GM12878 (cell line): ENCODE data around the gene GPC6. TPM values are rescaled to one million over a fixed set of nuclear protein-coding genes. Genes with fewer than 3 reads are reported as not detected.

Experiments used
- ATAC-seq: fragments of 200-7000 bp; cut with Tn5 transposase; 3 replicates; pipeline ENCODE4 v1.9.1; 2020; ENCODE audit warnings: mild to moderate bottlenecking, moderate library complexity
- BruUV-seq: library from RNA; stranded (reverse); fragments of 400-500 nt; replicated peaks from 2 replicates; lab custom pipeline; 2021; lab: Mats Ljungman, UMichigan
- CTCF ChIA-PET: fragments of 300-600 bp; sonication (Branson Sonifier 250); formaldehyde crosslinking; extraction: SDS; loops from one replicate; lab custom pipeline; 2021; ENCODE audit warnings: inconsistent platforms; lab: Yijun Ruan, JAX
- POLR2A ChIA-PET: fragments of 350-600 bp; formaldehyde crosslinking; extraction: SDS; loops from one replicate; lab custom pipeline; 2021; ENCODE audit warnings: inconsistent platforms; lab: Charles Lee
- RAD21 ChIA-PET: fragments of 300-600 bp; sonication (Branson Sonifier 250); formaldehyde crosslinking; loops from one replicate; lab custom pipeline; 2023; ENCODE audit warnings: antibody characterized with exemption; ENCODE audit not compliant: unreplicated experiment; lab: Charles Lee
- SMC1A ChIA-PET: fragments of 300-600 bp; sonication (Branson Sonifier 250); formaldehyde crosslinking; loops from one replicate; lab custom pipeline; 2023; ENCODE audit not compliant: unreplicated experiment, uncharacterized antibody; lab: Charles Lee
- DNase-seq: peaks from one replicate; pipeline ENCODE4 v3.0.0-alpha.2; 2011; ENCODE audit warnings: low read depth, low spot score
- FAIRE-seq: peaks from 3 replicates; lab custom pipeline; 2011; peaks lifted over from hg19 to GRCh38; lab: Jason Lieb, UNC
- H2AFZ ChIP-seq: 2 replicates; pipeline ENCODE4 v1.6.0; 2011; ENCODE audit warnings: low read depth, low read length, control low read depth; ENCODE audit not compliant: control insufficient read depth
- H3K27ac ChIP-seq: 2 replicates; pipeline ENCODE4 v1.5.1; 2011; ENCODE audit warnings: control low read depth; ENCODE audit not compliant: control insufficient read depth, insufficient read depth
- H3K27me3 ChIP-seq, 2 experiments: replicated peaks in 1 of 2; 2 replicates each; pipeline versions ENCODE4 v1.6.0 to v1.6.1; 2011; ENCODE audit warnings: low read length in 1 of 2; ENCODE audit not compliant: control insufficient read depth in 2 of 2, insufficient read depth in 2 of 2
- H3K36me3 ChIP-seq, 2 experiments: 2 replicates each; pipeline ENCODE4 v1.5.1; 2011; ENCODE audit warnings: low read length in 1 of 2; ENCODE audit not compliant: control insufficient read depth in 2 of 2, insufficient read depth in 2 of 2
- H3K4me1 ChIP-seq: 2 replicates; pipeline ENCODE4 v1.6.1; 2011; ENCODE audit warnings: mild to moderate bottlenecking, low read length, moderate library complexity, mixed read lengths; ENCODE audit not compliant: control insufficient read depth, insufficient read depth
- H3K4me2 ChIP-seq: 2 replicates; pipeline ENCODE4 v1.6.0; 2011; ENCODE audit warnings: control low read depth; ENCODE audit not compliant: control insufficient read depth, insufficient read depth
- H3K4me3 ChIP-seq: fragments of 200-600 bp; sonication (generic); 2 replicates; pipeline ENCODE4 v1.5.1; 2016
- H3K79me2 ChIP-seq: 2 replicates; pipeline ENCODE4 v1.6.0; 2011; ENCODE audit warnings: low read length; ENCODE audit not compliant: control insufficient read depth, insufficient read depth
- H3K9ac ChIP-seq: 2 replicates; pipeline ENCODE4 v1.8.0; 2011; ENCODE audit warnings: low read length, control low read depth, mixed read lengths; ENCODE audit not compliant: control insufficient read depth, insufficient read depth
- H3K9me3 ChIP-seq: replicated peaks from 3 replicates; pipeline ENCODE4 v1.5.1; 2011; ENCODE audit warnings: mild to moderate bottlenecking, low read length; ENCODE audit not compliant: control insufficient read depth, insufficient read depth
- H4K20me1 ChIP-seq: 2 replicates; pipeline ENCODE4 v1.6.0; 2011; ENCODE audit not compliant: control insufficient read depth, insufficient read depth
- BHLHE40 ChIP-seq, 2 experiments: fragments of 450-650 bp in 1 of 2; IDR thresholded peaks; 2 replicates each; pipeline ENCODE4 v1.6.1; 2011 to 2017; ENCODE audit warnings: low read depth in 2 of 2, borderline replicate concordance in 1 of 2, improper control_type of control experiment in 1 of 2, low read length in 1 of 2, mild to moderate bottlenecking in 1 of 2
- KDM1A ChIP-seq: fragments of 200-600 bp; sonication (generic); IDR thresholded peaks from 2 replicates; pipeline ENCODE4 v1.6.1; 2016; ENCODE audit warnings: borderline replicate concordance
- MEF2B ChIP-seq: fragments of 450-650 bp; IDR thresholded peaks from 2 replicates; pipeline ENCODE4 v1.6.1; 2018; ENCODE audit warnings: mild to moderate bottlenecking, moderate library complexity; ENCODE audit not compliant: partially characterized antibody, poor library complexity, severe bottlenecking
- NR2F1 ChIP-seq: fragments of 450-650 bp; conservative IDR thresholded peaks from 2 replicates; pipeline ENCODE4 v1.6.1; 2017; ENCODE audit warnings: mild to moderate bottlenecking
- POLR2AphosphoS5 ChIP-seq: IDR thresholded peaks from 2 replicates; pipeline ENCODE4 v1.6.1; 2011; ENCODE audit warnings: mild to moderate bottlenecking, low read length, inconsistent platforms
- RB1 ChIP-seq: fragments of 450-650 bp; formaldehyde crosslinking; IDR thresholded peaks from 2 replicates; pipeline ENCODE4 v1.6.1; 2017; ENCODE audit warnings: mild to moderate bottlenecking, borderline replicate concordance
- SMC3 ChIP-seq: IDR thresholded peaks from 2 replicates; pipeline ENCODE4 v1.6.1; 2011; ENCODE audit warnings: low read length, improper control_type of control experiment, borderline replicate concordance
- WGBS: methylation state at CpG from one replicate; pipeline ENCODE4 v1.1.6; 2016; ENCODE audit warnings: low lambda C conversion rate; ENCODE audit not compliant: insufficient replicate concordance, insufficient coverage; ENCODE audit errors: missing lambda C conversion rate; 5-methylcytosine and 5-hydroxymethylcytosine counted together
- in situ Hi-C: fragments of 300-500 bp; cut with MboI; formaldehyde crosslinking; loops from 9 replicates; pipeline ENCODE4 v1.14.3; 2018; ENCODE audit warnings: mixed read lengths
- intact Hi-C: fragments of 100-400 bp; cut with micrococcal nuclease; formaldehyde crosslinking; loops from one replicate; pipeline ENCODE4 v1.14.2; 2022; ENCODE audit not compliant: unreplicated experiment
- polyA plus RNA-seq, 11 experiments: library from polyadenylated mRNA; depleted of rRNA in 4 of 11; unstranded in 6 of 11; stranded (reverse) in 5 of 11; fragments of >200 nt; fragmentation: Nextera tagmentation in 4 of 11; fragmentation: Illumina TruSeq in 1 of 11; extraction: Ambion mirVana in 4 of 11; extraction: Trizol in 1 of 11; gene quantifications; 1 replicate in 1 of 11; 2 replicates in 10 of 11; pipeline versions ENCODE4 v1.2.1 to v1.2.3, GENCODE V29; 2011 to 2016; ENCODE audit warnings: inconsistent platforms in 2 of 11, missing spikeins in 2 of 11, low read depth in 1 of 11
- total RNA-seq, 4 experiments: library from RNA; depleted of rRNA in 3 of 4; stranded (reverse); fragments of >200 nt in 3 of 4; fragmentation: Illumina TruSeq in 1 of 4; extraction: Trizol in 1 of 4; gene quantifications; 2 replicates each; pipeline versions ENCODE4 v1.2.1 to v1.2.3, GENCODE V29; 2013 to 2021
- TF ChIP-seq, protein P1 (sequence below): fragments of 150-350 bp; IDR thresholded peaks from 2 replicates; pipeline ENCODE4 v1.6.1; 2014; ENCODE audit warnings: mild to moderate bottlenecking, low read depth, low read length
- TF ChIP-seq, protein P2 (sequence below): fragments of 450-650 bp; IDR thresholded peaks from 2 replicates; pipeline ENCODE4 v1.6.1; 2014; ENCODE audit warnings: mild to moderate bottlenecking
- TF ChIP-seq, protein P3 (sequence below): fragments of 450-650 bp; IDR thresholded peaks from 2 replicates; pipeline ENCODE4 v1.6.1; 2017; ENCODE audit warnings: antibody characterized with exemption, mild to moderate bottlenecking, moderate library complexity
- TF ChIP-seq, protein P4 (sequence below), 3 experiments: IDR thresholded peaks in 2 of 3; conservative IDR thresholded peaks in 1 of 3; 2 replicates each; pipeline ENCODE4 v1.5.1; 2011; ENCODE audit warnings: low read depth in 3 of 3, low read length in 3 of 3, mild to moderate bottlenecking in 3 of 3, control low read depth in 2 of 3, moderate library complexity in 2 of 3, inconsistent platforms in 1 of 3, mixed read lengths in 1 of 3; ENCODE audit not compliant: control insufficient read depth in 2 of 3, insufficient read depth in 1 of 3; ENCODE audit errors: extremely low read depth in 1 of 3
- TF ChIP-seq, protein P5 (sequence below): fragments of 450-650 bp; IDR thresholded peaks from 2 replicates; pipeline ENCODE4 v1.6.1; 2017; ENCODE audit warnings: low read depth, mild to moderate bottlenecking, moderate library complexity

The GPC6 gene
- total and polyA plus RNA-seq, 10 of the 15 experiments (the other 5 are each of a cell fraction or from before 2014, with no cell fraction given): 0.03 to 0.04 (median 0.03) TPM; not detected in 7

DNA sequence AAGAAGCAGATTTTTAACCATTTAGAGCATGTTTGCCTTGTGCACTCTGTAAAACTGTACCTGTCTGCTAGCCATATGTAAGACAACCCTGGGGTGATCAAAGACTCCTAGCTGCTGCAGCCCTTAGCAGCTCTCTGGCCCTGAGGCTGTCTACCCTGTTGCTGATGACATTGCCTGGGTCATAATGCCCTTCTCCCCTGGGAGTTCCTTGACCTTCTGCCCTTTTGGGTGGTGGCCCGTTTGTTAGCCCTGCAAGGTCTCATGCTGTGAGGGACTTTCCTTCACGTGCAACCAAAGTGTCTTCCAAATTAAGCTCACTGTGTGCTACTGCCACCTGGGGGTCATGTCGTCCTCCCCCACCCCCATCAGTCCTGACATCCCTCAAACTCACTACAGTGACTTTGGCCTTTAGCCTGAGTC, 7.4 kb downstream of the GPC6 start:
- no TSS peak for BruUV-seq
- TF ChIP-seq, protein P1, sequence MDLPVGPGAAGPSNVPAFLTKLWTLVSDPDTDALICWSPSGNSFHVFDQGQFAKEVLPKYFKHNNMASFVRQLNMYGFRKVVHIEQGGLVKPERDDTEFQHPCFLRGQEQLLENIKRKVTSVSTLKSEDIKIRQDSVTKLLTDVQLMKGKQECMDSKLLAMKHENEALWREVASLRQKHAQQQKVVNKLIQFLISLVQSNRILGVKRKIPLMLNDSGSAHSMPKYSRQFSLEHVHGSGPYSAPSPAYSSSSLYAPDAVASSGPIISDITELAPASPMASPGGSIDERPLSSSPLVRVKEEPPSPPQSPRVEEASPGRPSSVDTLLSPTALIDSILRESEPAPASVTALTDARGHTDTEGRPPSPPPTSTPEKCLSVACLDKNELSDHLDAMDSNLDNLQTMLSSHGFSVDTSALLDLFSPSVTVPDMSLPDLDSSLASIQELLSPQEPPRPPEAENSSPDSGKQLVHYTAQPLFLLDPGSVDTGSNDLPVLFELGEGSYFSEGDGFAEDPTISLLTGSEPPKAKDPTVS: no peak
- TF ChIP-seq, protein P2, sequence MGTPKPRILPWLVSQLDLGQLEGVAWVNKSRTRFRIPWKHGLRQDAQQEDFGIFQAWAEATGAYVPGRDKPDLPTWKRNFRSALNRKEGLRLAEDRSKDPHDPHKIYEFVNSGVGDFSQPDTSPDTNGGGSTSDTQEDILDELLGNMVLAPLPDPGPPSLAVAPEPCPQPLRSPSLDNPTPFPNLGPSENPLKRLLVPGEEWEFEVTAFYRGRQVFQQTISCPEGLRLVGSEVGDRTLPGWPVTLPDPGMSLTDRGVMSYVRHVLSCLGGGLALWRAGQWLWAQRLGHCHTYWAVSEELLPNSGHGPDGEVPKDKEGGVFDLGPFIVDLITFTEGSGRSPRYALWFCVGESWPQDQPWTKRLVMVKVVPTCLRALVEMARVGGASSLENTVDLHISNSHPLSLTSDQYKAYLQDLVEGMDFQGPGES: no peak
- TF ChIP-seq POLR2AphosphoS5 (no peak), KDM1A (no peak), SMC3 (peak; percentile 18; the same call in 1 of the 2 replicates), RB1 (no peak), MEF2B (peak; percentile 39), BHLHE40 (IDR thresholded peaks at IDR 0.05; ENCODE audit: borderline replicate concordance in 1 of 2, low read depth in 2 of 2, low read length in 1 of 2) (peak; percentile 59 to 79; a peak in 3 of 4 replicates), NR2F1 (peak; percentile 82)
- TF ChIP-seq, protein P3, sequence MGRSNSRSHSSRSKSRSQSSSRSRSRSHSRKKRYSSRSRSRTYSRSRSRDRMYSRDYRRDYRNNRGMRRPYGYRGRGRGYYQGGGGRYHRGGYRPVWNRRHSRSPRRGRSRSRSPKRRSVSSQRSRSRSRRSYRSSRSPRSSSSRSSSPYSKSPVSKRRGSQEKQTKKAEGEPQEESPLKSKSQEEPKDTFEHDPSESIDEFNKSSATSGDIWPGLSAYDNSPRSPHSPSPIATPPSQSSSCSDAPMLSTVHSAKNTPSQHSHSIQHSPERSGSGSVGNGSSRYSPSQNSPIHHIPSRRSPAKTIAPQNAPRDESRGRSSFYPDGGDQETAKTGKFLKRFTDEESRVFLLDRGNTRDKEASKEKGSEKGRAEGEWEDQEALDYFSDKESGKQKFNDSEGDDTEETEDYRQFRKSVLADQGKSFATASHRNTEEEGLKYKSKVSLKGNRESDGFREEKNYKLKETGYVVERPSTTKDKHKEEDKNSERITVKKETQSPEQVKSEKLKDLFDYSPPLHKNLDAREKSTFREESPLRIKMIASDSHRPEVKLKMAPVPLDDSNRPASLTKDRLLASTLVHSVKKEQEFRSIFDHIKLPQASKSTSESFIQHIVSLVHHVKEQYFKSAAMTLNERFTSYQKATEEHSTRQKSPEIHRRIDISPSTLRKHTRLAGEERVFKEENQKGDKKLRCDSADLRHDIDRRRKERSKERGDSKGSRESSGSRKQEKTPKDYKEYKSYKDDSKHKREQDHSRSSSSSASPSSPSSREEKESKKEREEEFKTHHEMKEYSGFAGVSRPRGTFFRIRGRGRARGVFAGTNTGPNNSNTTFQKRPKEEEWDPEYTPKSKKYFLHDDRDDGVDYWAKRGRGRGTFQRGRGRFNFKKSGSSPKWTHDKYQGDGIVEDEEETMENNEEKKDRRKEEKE: no peak
- TF ChIP-seq, protein P4, sequence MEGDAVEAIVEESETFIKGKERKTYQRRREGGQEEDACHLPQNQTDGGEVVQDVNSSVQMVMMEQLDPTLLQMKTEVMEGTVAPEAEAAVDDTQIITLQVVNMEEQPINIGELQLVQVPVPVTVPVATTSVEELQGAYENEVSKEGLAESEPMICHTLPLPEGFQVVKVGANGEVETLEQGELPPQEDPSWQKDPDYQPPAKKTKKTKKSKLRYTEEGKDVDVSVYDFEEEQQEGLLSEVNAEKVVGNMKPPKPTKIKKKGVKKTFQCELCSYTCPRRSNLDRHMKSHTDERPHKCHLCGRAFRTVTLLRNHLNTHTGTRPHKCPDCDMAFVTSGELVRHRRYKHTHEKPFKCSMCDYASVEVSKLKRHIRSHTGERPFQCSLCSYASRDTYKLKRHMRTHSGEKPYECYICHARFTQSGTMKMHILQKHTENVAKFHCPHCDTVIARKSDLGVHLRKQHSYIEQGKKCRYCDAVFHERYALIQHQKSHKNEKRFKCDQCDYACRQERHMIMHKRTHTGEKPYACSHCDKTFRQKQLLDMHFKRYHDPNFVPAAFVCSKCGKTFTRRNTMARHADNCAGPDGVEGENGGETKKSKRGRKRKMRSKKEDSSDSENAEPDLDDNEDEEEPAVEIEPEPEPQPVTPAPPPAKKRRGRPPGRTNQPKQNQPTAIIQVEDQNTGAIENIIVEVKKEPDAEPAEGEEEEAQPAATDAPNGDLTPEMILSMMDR (IDR thresholded peaks at IDR 0.05 in 2 of 3, conservative IDR thresholded peaks at IDR 0.05 in 1 of 3; ENCODE audit: control insufficient read depth in 2 of 3, extremely low read depth in 1 of 3, insufficient read depth in 1 of 3, low read depth in 3 of 3, low read length in 3 of 3): peak in 2 of 3 experiments; percentile 19 to 37; a peak in 2 of 6 replicates
- TF ChIP-seq, protein P5, sequence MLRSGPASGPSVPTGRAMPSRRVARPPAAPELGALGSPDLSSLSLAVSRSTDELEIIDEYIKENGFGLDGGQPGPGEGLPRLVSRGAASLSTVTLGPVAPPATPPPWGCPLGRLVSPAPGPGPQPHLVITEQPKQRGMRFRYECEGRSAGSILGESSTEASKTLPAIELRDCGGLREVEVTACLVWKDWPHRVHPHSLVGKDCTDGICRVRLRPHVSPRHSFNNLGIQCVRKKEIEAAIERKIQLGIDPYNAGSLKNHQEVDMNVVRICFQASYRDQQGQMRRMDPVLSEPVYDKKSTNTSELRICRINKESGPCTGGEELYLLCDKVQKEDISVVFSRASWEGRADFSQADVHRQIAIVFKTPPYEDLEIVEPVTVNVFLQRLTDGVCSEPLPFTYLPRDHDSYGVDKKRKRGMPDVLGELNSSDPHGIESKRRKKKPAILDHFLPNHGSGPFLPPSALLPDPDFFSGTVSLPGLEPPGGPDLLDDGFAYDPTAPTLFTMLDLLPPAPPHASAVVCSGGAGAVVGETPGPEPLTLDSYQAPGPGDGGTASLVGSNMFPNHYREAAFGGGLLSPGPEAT: peak; percentile 34; the same call in 1 of the 2 replicates
- TF ChIP-seq, all 136 proteins: peak for 6
- DNase-seq (no peak), FAIRE-seq (no peak), ATAC-seq (peak; percentile 64)
- ChIA-PET RAD21 (no interaction called here), SMC1A (interaction anchor here (1.5 kb wide), 1 partner anchor 25 kb away, joined by 3 read pairs; no protein-coding TSS in a partner anchor), CTCF (interaction anchor here (1.3 to 2.5 kb wide), 2 partner anchors 338 to 659 kb away, joined by 5 to 12 read pairs; no protein-coding TSS in a partner anchor), POLR2A (no interaction called here)
- 3% methylated on average over 3 of the region's 3 CpGs for WGBS
- Histone ChIP-seq H3K4me1 (no peaks in the 10 kb centered on the region), H2AFZ (no peak overlapping the region), H4K20me1 (no peaks in the 10 kb centered on the region), H3K36me3 (no peaks in the 10 kb centered on the region), H3K27me3 (no peaks in the 10 kb centered on the region), H3K27ac (no peak overlapping the region), H3K4me2 (no peak overlapping the region), H3K9ac (no peak overlapping the region), H3K79me2 (no peaks in the 10 kb centered on the region), H3K4me3 (no peak overlapping the region), H3K9me3 (no peaks in the 10 kb centered on the region)
- intact Hi-C loops: loop anchor here (10.0 kb wide), 1 partner anchor 1049 kb away; no protein-coding TSS in a partner anchor
- in situ Hi-C loops: no loop called here
